ENCODE results near the gene PCSK2.

- TF ChIP-seq CTCF (IDR thresholded peaks at IDR 0.05 in 8 of 11, conservative IDR thresholded peaks at IDR 0.05 in 3 of 11) (no peak), POLR2A (IDR thresholded peaks at IDR 0.05) (no peak)
Observed at GRCh38 chr20:17233626-17234025, 6.8 kb downstream of the PCSK2 start.

Measured in spleen (tissue), 7 donors.